ENCODE results near the gene PARD6G.

Gene PARD6G

GRCh38 chr18:80231616-80232015, 15.7 kb downstream of the PARD6G start:
- H3K27ac ChIP-seq, result no peak overlapping the region
- TF ChIP-seq ZFX (IDR thresholded peaks at IDR 0.05) (no peak), CTCF (conservative IDR thresholded peaks at IDR 0.05) (no peak)

GRCh38 chr18:80231151-80231550, 16.2 kb downstream of the PARD6G start:
- H3K27ac ChIP-seq, result no peak overlapping the region
- TF ChIP-seq ZFX (IDR thresholded peaks at IDR 0.05), result no peak
- TF ChIP-seq CTCF (conservative IDR thresholded peaks at IDR 0.05), result no peak

- no peak overlapping the region for H3K27ac ChIP-seq
- TF ChIP-seq CTCF (conservative IDR thresholded peaks at IDR 0.05), result no peak
Measured at GRCh38 chr18:80229766-80230745, 17.3 kb downstream of the PARD6G start.

GRCh38 chr18:80229363-80229762, 18.0 kb downstream of the PARD6G start:
- H3K27ac ChIP-seq, result no peak overlapping the region
- TF ChIP-seq ZFX (IDR thresholded peaks at IDR 0.05) (no peak), CTCF (conservative IDR thresholded peaks at IDR 0.05) (no peak)

- no peak overlapping the region for H3K27ac ChIP-seq
- TF ChIP-seq ZFX (IDR thresholded peaks at IDR 0.05) (no peak), CTCF (conservative IDR thresholded peaks at IDR 0.05) (no peak)
Measured at GRCh38 chr18:80228051-80228848, 19.1 kb downstream of the PARD6G start.

GRCh38 chr18:80227472-80227871, 19.8 kb downstream of the PARD6G start:
- TF ChIP-seq CTCF (conservative IDR thresholded peaks at IDR 0.05) (no peak), ZFX (IDR thresholded peaks at IDR 0.05) (no peak)
- H3K27ac ChIP-seq, result no peak overlapping the region

- H3K27ac ChIP-seq, result no peak overlapping the region
- no peak for TF ChIP-seq CTCF (conservative IDR thresholded peaks at IDR 0.05)
- TF ChIP-seq ZFX (IDR thresholded peaks at IDR 0.05), result no peak
Measured at GRCh38 chr18:80225685-80226084, 21.6 kb downstream of the PARD6G start.
